Measurements from ENCODE around the gene SPON1. TPM values are rescaled to one million over a fixed set of nuclear protein-coding genes. Genes with fewer than 3 reads are reported as not detected.

SPON1 gene
- total RNA-seq, 1 experiment from 2014 or later, result 0.20 TPM

DNA sequence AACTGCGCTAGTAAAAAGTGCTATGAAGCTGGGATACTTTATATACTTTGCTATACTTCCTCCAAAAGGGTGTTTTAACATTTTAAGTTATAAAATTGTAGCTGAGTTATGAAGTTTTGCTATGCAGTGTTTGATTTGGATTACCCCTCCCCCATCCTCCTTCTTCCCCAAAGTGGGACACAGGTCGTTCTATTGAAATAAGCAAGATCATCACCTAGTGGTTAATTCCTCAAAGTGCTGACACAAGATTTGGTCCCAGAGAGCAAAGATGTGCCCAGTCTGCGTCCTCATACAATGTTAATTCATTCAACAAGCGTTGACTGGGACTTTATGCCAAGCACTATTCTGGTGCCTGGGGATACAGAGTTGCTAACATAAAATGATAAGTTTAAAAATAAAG is 78.5 kb downstream of the SPON1 start:
- Histone ChIP-seq H2AK5ac (ENCODE audit: insufficient read length, low read length) (no peak overlapping the region), H3K4ac (ENCODE audit: low read depth, low read length) (no peak overlapping the region), H3K79me1 (ENCODE audit: insufficient read depth, low read depth, low read length, poor library complexity, severe bottlenecking) (no peaks in the 10 kb centered on the region), H3K18ac (ENCODE audit: insufficient read length, low read depth, low read length) (no peak overlapping the region), H3K4me2 (ENCODE audit: insufficient read depth, insufficient read length, low read length) (no peak overlapping the region), H2AFZ (ENCODE audit: low read length) (no peak overlapping the region), H2BK15ac (ENCODE audit: low read depth, low read length) (no peak overlapping the region), H3K4me1 (ENCODE audit: insufficient read depth, low read length) (no peaks in the 10 kb centered on the region), H3K23me2 (ENCODE audit: insufficient read length, low read depth, low read length, poor library complexity, severe bottlenecking) (no peaks in the 10 kb centered on the region), H3T11ph (ENCODE audit: low read length) (no peak overlapping the region), H3K14ac (ENCODE audit: insufficient read depth, low read length) (no peak overlapping the region), H4K5ac (ENCODE audit: insufficient read length, low read depth, low read length) (no peak overlapping the region), H2BK120ac (ENCODE audit: low read depth, low read length, poor library complexity, severe bottlenecking) (no peak overlapping the region), H4K8ac (replicated peaks; ENCODE audit: insufficient read length, low read depth, low read length) (no peak overlapping the region), H2BK20ac (ENCODE audit: low read depth, low read length, poor library complexity, severe bottlenecking) (no peak overlapping the region), H3K27me3 (ENCODE audit: insufficient read depth, low read length) (no peaks in the 10 kb centered on the region), H3K9me3 (ENCODE audit: control insufficient read depth, low read depth, low read length) (no peaks in the 10 kb centered on the region), H4K20me1 (ENCODE audit: control insufficient read depth, insufficient read depth, insufficient read length) (no peaks in the 10 kb centered on the region), H2BK5ac (ENCODE audit: insufficient read length, low read length) (no peak overlapping the region), H3K79me2 (ENCODE audit: insufficient read depth, low read length) (no peaks in the 10 kb centered on the region), H3K23ac (ENCODE audit: insufficient read length, low read depth, low read length) (no peak overlapping the region), H2BK12ac (ENCODE audit: insufficient read length, low read depth, low read length) (no peak overlapping the region), H3K27ac (ENCODE audit: insufficient read length, low read depth, low read length) (no peak overlapping the region), H4K91ac (ENCODE audit: insufficient read length, low read depth, low read length) (no peak overlapping the region), H3K56ac (ENCODE audit: insufficient read length, low read depth, low read length) (no peak overlapping the region), H3K9ac (ENCODE audit: extremely low read depth, insufficient read length, low read length) (no peak overlapping the region)
- no CpG with 5 or more reads among the region's 4 CpGs for WGBS (ENCODE audit: extremely low coverage, insufficient read length, low lambda C conversion rate)
- DNase-seq, result no peak
- Mint-ChIP-seq H3K4me3 (no peak overlapping the region), H3K27ac (no peak overlapping the region), H3K27me3 (ENCODE audit: low read depth) (peaks cover 2% of the 10 kb centered on the region; the same call in 1 of the 2 replicates), H3K4me1 (peaks cover 0 to 8% of the 10 kb centered on the region in 2 experiments; a peak in 3 of 4 replicates), H3K36me3 (ENCODE audit: insufficient read depth in 1 of 3, low read depth in 3 of 3) (no peaks in the 10 kb centered on the region), H3K9me3 (no peaks in the 10 kb centered on the region)
- TF ChIP-seq, protein P1, sequence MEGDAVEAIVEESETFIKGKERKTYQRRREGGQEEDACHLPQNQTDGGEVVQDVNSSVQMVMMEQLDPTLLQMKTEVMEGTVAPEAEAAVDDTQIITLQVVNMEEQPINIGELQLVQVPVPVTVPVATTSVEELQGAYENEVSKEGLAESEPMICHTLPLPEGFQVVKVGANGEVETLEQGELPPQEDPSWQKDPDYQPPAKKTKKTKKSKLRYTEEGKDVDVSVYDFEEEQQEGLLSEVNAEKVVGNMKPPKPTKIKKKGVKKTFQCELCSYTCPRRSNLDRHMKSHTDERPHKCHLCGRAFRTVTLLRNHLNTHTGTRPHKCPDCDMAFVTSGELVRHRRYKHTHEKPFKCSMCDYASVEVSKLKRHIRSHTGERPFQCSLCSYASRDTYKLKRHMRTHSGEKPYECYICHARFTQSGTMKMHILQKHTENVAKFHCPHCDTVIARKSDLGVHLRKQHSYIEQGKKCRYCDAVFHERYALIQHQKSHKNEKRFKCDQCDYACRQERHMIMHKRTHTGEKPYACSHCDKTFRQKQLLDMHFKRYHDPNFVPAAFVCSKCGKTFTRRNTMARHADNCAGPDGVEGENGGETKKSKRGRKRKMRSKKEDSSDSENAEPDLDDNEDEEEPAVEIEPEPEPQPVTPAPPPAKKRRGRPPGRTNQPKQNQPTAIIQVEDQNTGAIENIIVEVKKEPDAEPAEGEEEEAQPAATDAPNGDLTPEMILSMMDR (conservative IDR thresholded peaks at IDR 0.05), result peak; percentile 68

All from H9 (cell line).